K562 (cell line): ENCODE data around the gene UTP11. TPM values are rescaled to one million over a fixed set of nuclear protein-coding genes. Genes with fewer than 3 reads are reported as not detected.
A peak's percentile ranks its signal among the peaks of the same experiment; 100 is the strongest.

Source experiments
- ATF3 ChIP-seq, 2 experiments: fragments of 450-650 bp in 1 of 2; sonication (generic) in 1 of 2; formaldehyde crosslinking in 1 of 2; IDR thresholded peaks in 1 of 2; conservative IDR thresholded peaks in 1 of 2; 2 replicates each; pipeline versions ENCODE4 v1.6.1 to v1.8.1; 2016 to 2023; ENCODE audit warnings: mild to moderate bottlenecking in 2 of 2, moderate library complexity in 2 of 2, inconsistent platforms in 1 of 2, missing genetic modification reagents in 1 of 2
- DNMT1 ChIP-seq: fragments of 450-650 bp; IDR thresholded peaks from 2 replicates; pipeline ENCODE4 v1.6.1; 2016; ENCODE audit warnings: antibody characterized with exemption, mild to moderate bottlenecking
- KAT7 ChIP-seq: sonication (generic); formaldehyde crosslinking; IDR thresholded peaks from 2 replicates; pipeline ENCODE4 v1.8.0; 2022; ENCODE audit warnings: missing genetic modification reagents, mild to moderate bottlenecking, borderline replicate concordance
- MTA3 ChIP-seq: fragments of 450-650 bp; formaldehyde crosslinking; IDR thresholded peaks from 2 replicates; pipeline ENCODE4 v1.6.1; 2017; ENCODE audit warnings: mild to moderate bottlenecking, borderline replicate concordance
- PHB ChIP-seq: fragments of 250-450 bp; sonication (Bioruptor Pico); IDR thresholded peaks from 2 replicates; pipeline ENCODE4 v1.5.0; 2021
- SAP30 ChIP-seq: fragments of 200-600 bp; sonication (generic); IDR thresholded peaks from 2 replicates; pipeline ENCODE4 v1.6.1; 2012; ENCODE audit warnings: borderline replicate concordance, low read depth, mild to moderate bottlenecking, moderate library complexity, low read length, control low read depth, inconsistent platforms; ENCODE audit not compliant: insufficient read depth, poor library complexity, severe bottlenecking
- SIN3A ChIP-seq, 2 experiments: fragments of 150-350 bp in 1 of 2; IDR thresholded peaks; 2 replicates each; pipeline ENCODE4 v1.6.1; 2011 to 2016; ENCODE audit warnings: borderline replicate concordance in 2 of 2, low read depth in 2 of 2, low read length in 2 of 2, mild to moderate bottlenecking in 2 of 2, moderate library complexity in 2 of 2; ENCODE audit not compliant: control insufficient read depth in 1 of 2
- TAF15 ChIP-seq: fragments of 200-400 bp; formaldehyde crosslinking; IDR thresholded peaks from 2 replicates; pipeline ENCODE4 v1.6.1; 2017; ENCODE audit warnings: mild to moderate bottlenecking, low read depth, low read length, moderate library complexity
- XRCC5 ChIP-seq: fragments of 200-400 bp; formaldehyde crosslinking; IDR thresholded peaks from 2 replicates; pipeline ENCODE4 v1.6.1; 2017; ENCODE audit warnings: low read depth, mild to moderate bottlenecking, low read length
- ZNF232 ChIP-seq: sonication (generic); formaldehyde crosslinking; IDR thresholded peaks from 2 replicates; pipeline ENCODE4 v1.8.0; 2022; ENCODE audit warnings: mild to moderate bottlenecking, missing genetic modification reagents
- ZNF407 ChIP-seq: fragments of 450-650 bp; IDR thresholded peaks from 2 replicates; pipeline ENCODE4 v1.6.1; 2016; ENCODE audit warnings: low read depth
- ZNF511 ChIP-seq: sonication (generic); formaldehyde crosslinking; IDR thresholded peaks from 2 replicates; pipeline ENCODE4 v1.8.0; 2022; ENCODE audit warnings: mild to moderate bottlenecking, missing genetic modification reagents
- polyA plus RNA-seq, 8 experiments: library from polyadenylated mRNA; depleted of rRNA in 4 of 8; stranded (reverse) in 5 of 8; unstranded in 3 of 8; fragments of >200 nt; fragmentation: Nextera tagmentation in 2 of 8; fragmentation: Illumina TruSeq in 1 of 8; extraction: Ambion mirVana in 2 of 8; extraction: Trizol in 1 of 8; gene quantifications; 2 replicates each; pipeline versions ENCODE4 v1.2.1 to v1.2.3, GENCODE V29; 2011 to 2014; ENCODE audit warnings: inconsistent platforms in 1 of 8, missing spikeins in 1 of 8
- total RNA-seq, 7 experiments: library from RNA; depleted of rRNA in 6 of 7; stranded (reverse); fragments of >200 nt in 6 of 7; fragmentation: Illumina TruSeq in 2 of 7; extraction: Trizol in 2 of 7; gene quantifications; 2 replicates each; pipeline versions ENCODE4 v1.2.1 to v1.2.3, GENCODE V29; 2011 to 2021; ENCODE audit warnings: low replicate concordance in 1 of 7
- TF ChIP-seq, protein P1 (sequence below): sonication (generic); formaldehyde crosslinking; IDR thresholded peaks from 2 replicates; pipeline ENCODE4 v1.8.1; 2023; ENCODE audit warnings: mild to moderate bottlenecking, missing genetic modification reagents

UTP11 gene
- total and polyA plus RNA-seq, 9 of the 15 experiments (the other 6 are each of a cell fraction or from before 2014, with no cell fraction given), result 91.1 to 378 (median 221) TPM

GRCh38 chr1:37989361-37989930 lies 23.1 kb upstream of the UTP11 start (continued):
- peak; percentile 91 for TF ChIP-seq SAP30
- peak; percentile 20; the same call in 1 of the 2 replicates for TF ChIP-seq ZNF232 (CRISPR knock-in tag)
- no peak for TF ChIP-seq ATF3 (IDR thresholded peaks at IDR 0.05)
- TF ChIP-seq ATF3 (CRISPR knock-in tag; conservative IDR thresholded peaks at IDR 0.05), result 0 out of 2 replicates have a peak, but pooled peaks have one; percentile 12
- TF ChIP-seq, protein P1, sequence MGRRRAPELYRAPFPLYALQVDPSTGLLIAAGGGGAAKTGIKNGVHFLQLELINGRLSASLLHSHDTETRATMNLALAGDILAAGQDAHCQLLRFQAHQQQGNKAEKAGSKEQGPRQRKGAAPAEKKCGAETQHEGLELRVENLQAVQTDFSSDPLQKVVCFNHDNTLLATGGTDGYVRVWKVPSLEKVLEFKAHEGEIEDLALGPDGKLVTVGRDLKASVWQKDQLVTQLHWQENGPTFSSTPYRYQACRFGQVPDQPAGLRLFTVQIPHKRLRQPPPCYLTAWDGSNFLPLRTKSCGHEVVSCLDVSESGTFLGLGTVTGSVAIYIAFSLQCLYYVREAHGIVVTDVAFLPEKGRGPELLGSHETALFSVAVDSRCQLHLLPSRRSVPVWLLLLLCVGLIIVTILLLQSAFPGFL, result 0 out of 2 replicates have a peak, but pooled peaks have one; percentile 36
- TF ChIP-seq KAT7, result peak; percentile 78; the same call in 1 of the 2 replicates
- 0 out of 2 replicates have a peak, but pooled peaks have one; percentile 89 for TF ChIP-seq PHB (CRISPR knock-in tag)
- TF ChIP-seq XRCC5, result no peak
- TF ChIP-seq DNMT1, result peak; percentile 98; the same call in 1 of the 2 replicates
- peak in 1 of 2 experiments; percentile 47; a peak in 1 of 4 replicates for TF ChIP-seq SIN3A (IDR thresholded peaks at IDR 0.05; ENCODE audit: borderline replicate concordance in 2 of 2, control insufficient read depth in 1 of 2, low read depth in 2 of 2, low read length in 2 of 2)
- TF ChIP-seq MTA3, result no peak
- 0 out of 2 replicates have a peak, but pooled peaks have one; percentile 22 for TF ChIP-seq ZNF407
- 0 out of 2 replicates have a peak, but pooled peaks have one; percentile 22 for TF ChIP-seq TAF15
- TF ChIP-seq ZNF511 (CRISPR knock-in tag), result peak; percentile 79
